CD4-positive, alpha-beta T cell treated with Interleukin-6 for 4 hours (primary cell): ENCODE results near the gene SOCS1.
"Not testable (repeated sequence)": the region's sequence is repeated elsewhere in the genome, so short reads cannot be mapped to it uniquely, and the experiment has no call there.

Source experiments
- DNase-seq: peaks from one replicate; pipeline ENCODE4 v3.0.0-alpha.2; 2020; ENCODE audit warnings: mixed read lengths

Gene SOCS1

GRCh38 chr16:11224096-11224893 lies 31.7 kb downstream of the SOCS1 start:
- peak; percentile 66 for DNase-seq

GRCh38 chr16:11220507-11220906 lies 35.5 kb downstream of the SOCS1 start:
- not testable (repeated sequence) for DNase-seq

- DNase-seq = no peak
Observed at GRCh38 chr16:11219178-11219577, 36.8 kb downstream of the SOCS1 start.

DNA sequence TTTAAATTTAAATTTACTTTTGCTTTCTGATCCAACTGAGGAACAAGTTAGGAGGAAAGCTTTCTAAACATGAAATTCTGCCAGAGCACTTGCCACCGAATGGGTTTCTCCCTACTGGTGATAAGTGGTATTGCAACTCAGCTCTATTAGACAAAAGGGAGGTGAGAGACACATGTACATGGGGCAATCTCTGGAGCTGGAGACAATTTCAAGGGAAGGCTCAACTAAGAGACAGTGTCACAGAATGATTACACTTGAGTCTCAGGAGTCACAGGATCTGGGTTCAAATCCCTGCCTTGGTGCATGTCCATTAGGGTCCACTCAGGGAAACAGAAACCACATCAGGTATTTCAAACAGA lies 37.4 kb downstream of the SOCS1 start:
- DNase-seq = no peak

GRCh38 chr16:11217651-11218603 lies 38.1 kb downstream of the SOCS1 start:
- DNase-seq = no peak

GRCh38 chr16:11215935-11216556 lies 40.0 kb downstream of the SOCS1 start:
- no peak for DNase-seq

DNA sequence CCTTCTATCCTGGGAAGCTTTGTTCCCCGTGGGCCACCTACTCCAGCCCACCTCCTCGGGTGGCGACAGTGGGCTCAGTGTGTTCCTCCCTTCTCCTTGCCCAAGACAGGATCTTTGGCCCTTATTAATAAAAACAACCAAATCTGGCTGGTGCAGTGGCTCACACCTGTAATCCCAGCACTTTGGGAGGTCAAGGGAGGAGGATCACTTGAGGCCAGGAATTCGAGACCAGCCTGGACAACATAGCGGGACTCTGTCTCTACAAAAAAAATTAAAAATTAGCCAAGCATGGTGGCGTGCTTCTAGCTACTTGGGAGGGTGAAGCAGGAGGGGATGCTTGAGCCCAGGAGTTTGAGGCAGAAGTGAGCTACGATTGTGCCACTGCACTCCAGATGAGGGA lies 42.2 kb downstream of the SOCS1 start:
- no peak for DNase-seq

- DNase-seq = no peak
Observed at GRCh38 chr16:11213373-11213772, 42.6 kb downstream of the SOCS1 start.

GRCh38 chr16:11212798-11213196 lies 43.2 kb downstream of the SOCS1 start:
- no peak for DNase-seq

DNA sequence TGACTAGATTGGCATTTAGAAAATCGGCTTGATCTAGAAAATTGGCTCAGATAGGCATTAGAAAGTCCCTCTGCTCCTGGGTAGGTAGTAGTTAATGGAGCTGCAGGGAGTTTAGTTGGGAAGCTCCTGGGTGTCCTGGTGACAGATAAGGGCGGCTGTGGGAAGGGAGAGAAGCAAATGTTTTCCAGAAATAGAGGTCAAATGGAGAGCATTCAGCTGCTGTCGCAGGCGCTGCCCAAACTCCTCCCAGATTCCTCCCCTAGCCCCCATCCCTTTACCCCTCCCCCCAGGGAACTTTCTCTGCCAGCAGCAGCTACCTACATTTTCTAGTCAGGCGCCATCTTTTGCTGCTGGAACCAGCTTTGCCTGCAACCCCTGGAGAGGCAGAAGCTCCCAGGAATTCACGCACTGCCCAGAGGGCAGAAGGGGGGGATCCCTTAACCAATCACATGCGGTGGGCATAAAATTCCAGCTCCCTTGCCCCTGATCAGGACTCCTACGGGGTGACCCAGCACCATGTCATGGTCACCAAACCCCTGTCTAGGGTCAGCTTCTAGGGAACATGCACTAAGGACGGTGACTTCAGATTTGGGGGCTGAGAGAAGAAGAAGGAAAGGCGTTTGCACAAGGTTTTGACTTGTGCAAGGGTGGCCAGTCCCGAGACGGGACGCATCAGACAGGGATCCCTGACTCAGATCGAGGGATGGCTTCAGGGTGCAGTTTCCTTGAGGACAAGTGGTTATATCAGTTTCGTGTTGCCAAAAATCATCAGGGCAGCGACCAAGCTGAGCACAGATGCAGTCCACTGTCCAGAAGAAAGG lies 43.8 kb downstream of the SOCS1 start:
- DNase-seq = no peak

DNA sequence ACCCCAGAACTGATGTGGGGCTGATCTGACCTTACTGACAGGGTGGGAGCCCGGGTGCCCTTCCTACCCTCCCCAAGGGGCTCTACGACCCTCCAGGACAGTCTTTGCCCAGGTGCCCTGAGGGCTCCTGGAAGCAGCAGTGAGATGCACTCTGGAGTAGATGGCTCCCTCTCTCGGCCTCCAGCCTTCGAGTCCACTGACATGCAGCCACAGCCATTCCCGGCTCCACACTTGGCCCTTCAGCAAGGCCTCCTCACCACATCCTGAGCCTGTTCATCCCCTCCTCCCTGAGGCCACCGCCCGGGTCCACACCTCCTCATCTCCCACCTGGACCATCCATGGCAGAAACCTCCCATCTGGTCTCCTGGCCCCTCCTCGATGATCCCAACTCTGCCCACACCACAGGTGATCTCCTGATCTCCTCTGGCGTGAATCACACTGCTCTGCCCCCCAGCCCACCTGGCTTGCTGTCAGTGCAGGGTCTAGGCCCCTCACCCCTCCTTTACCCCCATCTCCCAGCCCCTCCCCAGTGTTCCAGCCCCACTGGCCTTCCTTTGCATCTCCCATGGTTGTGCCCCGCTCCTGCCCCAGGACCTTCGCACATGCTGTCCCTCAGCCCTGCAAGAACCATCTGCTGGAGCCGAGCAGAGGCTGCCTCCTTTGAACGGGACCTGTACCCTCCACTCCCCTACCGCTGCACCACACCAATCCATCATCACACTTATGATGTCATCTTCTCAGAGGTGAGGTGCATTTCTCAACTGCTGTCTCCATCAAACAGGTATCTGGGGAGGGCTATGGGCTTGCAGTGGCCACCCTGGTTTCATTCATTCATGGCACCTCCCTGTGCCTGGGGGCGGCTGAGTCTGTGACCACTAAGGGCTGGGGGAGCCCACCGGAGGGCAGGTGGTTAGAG lies 44.7 kb downstream of the SOCS1 start:
- no peak for DNase-seq

DNA sequence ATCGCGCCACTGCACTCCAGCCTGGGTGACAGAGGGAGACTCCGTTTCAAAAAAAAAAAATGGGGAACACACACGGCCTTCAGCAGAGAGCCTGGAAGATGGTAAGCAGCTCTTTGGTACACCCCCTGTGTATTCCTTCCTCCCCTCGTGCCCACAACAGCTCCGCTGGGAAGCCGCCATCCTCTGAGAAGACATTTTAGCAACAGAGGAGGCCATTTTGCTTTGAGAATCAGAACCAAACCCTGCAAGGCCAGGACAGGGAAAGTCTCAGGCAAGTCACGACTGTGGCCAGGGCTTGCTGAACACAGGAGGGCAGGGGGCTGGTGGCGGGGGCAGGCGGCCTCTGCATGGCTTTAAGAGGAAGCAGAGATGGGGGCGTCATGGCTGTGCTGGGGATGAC lies 45.7 kb downstream of the SOCS1 start:
- no peak for DNase-seq

DNA sequence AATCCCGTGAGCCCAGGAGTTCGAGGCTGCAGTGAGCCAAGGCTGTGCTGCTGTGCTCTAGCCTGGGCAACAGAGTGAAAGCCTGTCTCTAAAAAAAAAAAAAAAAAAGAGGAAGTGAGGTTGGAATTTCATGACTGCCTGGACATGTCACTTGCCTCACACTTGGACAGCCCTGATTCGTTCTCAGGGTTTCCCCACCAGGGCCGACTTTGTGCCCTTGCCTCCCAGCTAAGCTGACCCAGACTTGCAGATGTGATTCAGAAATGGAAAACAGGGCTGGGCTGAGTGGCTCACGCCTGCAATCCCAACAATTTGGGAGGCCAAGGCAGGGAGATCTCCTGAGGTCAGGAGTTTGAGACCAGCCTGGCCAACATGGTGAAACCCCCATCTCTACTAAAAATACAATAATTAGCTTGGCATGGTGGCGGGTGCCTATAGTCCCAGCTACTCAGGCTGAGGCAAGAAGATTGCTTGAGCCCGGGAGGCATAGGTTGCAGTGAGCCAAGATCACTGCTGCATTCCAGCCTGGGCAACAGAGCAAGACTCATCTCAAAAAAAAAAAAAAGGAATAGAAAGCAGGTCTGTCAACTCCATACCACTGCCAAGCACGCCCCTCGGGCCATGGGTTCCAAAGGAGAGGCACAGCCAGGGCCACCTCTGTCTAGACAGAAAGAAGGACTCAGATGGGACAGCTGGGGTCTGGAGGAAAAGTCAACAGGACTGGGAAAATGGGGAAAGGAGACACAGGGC lies 46.9 kb downstream of the SOCS1 start:
- DNase-seq = no peak

DNA sequence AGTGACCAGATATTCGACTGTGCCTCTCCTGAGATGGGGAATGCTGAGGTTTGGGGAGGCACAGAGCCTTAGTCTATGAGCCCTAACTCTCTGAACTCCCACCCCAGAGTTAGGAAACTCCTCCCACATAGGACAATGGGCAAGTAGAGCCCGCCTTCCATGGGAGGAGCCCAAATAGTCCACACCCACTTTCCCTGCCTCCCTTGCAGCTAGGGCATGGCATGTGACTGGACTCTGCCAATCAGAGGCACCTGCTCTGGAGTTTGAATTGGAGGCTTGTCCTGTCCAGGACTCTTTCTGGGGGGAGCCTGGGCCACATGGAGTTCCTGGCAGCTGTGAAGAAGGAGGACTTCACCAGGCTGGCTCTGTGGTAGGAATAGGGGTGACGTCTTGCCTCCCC lies 48.4 kb downstream of the SOCS1 start:
- DNase-seq = no peak

DNA sequence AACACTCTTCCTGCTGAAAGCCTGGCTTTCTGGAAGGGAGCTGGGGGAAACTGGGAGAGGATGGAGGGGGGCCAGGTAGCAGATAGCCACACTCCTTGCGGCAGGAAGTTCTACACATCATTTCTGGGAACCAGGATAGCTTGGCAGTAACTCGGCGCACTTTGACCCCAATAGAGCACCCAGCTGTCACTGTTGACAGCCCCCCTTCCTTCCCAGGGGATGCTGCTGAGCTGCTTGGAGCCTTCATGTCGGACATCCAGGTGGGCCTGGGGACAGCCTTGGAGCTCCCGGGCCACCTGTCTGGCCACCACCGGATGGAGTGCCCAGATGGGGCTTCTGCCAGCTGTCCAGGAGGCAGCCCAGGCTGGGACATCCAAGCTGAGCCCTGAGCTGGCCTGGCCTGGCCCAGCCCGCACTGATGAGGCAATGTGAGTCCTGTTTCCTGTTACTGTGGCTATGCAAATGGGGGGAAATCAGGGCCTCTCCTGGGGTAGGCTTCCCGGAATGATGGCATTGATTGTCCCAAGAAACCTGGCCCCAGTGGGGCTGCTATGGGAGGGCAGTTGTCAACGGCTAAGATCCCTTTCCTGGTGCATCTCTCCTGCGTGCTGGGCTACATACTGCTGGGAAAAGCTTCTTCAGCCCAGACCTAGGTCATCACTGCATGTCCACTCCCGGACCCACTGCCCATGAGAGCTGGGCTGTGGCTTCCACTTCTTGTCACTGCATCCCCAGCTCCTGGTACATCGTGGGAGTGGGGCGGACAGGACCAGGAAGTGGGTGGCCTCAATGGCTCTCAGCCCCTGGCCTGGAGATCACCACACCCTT lies 50.0 kb downstream of the SOCS1 start:
- DNase-seq = no peak

- no peak for DNase-seq
Observed at GRCh38 chr16:11205065-11205699, 50.8 kb downstream of the SOCS1 start.

DNA sequence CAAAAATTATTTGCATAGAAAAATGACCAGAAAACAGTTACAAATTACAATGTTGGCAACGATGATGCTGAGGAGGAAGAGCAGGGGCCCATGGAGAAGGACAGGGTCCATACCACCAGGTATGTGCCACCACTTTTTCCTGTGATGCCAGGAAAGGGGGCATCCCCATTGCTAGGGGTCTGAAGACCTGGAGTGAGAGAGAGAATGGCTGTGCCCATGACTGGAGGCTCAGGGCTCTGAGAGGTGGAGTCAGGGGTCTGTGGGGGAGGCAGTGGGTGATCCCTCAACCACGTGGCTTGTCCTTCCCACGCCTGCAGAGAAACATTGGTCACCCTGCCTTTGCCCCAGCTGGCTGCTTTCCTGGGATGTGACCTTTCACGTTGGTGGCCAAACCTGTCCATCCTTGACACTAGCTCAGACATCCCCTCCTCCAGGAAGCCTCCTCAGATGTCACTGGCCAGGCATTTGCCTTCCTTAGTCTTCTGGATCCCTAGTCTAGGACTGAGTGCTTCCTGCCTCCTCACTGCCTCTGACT lies 51.4 kb downstream of the SOCS1 start:
- DNase-seq = no peak
